ENCODE data around the gene TRIO. TPM values are rescaled to one million over a fixed set of nuclear protein-coding genes. Genes with fewer than 3 reads are reported as not detected.
A peak's percentile ranks its signal among the peaks of the same experiment; 100 is the strongest.

Gene TRIO
- total and polyA plus RNA-seq, 11 donors, result 35.2 to 99.1 (median 58.4) TPM

DNA sequence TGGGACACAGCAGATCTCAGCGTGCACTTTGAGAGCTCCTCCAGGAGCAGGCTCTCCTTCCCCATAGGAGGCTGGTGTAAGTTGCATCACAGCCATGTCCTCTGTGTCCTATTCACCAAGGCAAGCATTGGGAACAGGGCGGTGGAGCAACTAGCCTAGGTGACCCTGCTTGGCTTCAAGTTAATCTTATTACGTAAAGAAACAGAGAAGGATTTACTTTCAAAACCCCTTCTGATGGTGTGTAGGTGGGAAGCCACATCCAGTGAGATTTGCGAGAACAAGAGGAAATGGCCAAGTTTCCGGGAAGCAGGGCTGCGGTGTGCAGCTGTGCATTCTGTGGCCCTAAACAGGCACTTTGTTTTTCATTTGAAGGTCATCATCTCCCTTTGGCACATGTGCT lies 80.2 kb downstream of the TRIO start:
- ATAC-seq, result peak in 1 of 4 donors; percentile 60
- peak overlapping the region in 6 of 12 donors; percentile 6 to 46 (median 20) for H3K27ac ChIP-seq
- no peaks in the 10 kb centered on the region for H3K36me3 ChIP-seq
- H3K27me3 ChIP-seq, result no peaks in the 10 kb centered on the region
- no peak for DNase-seq
- no peaks in the 10 kb centered on the region for H3K9me3 ChIP-seq
- H3K4me3 ChIP-seq, result no peak overlapping the region
- WGBS, 4 donors, result 48 to 70% (median 58%) methylated on average over 6 of the region's 6 CpGs
- peaks cover 7 to 90% (median 64%) of the 10 kb centered on the region in 12 donors for H3K4me1 ChIP-seq
- intact Hi-C loops (cut with DNase I), result loop anchor here in 1 of 10 donors (5.0 kb wide), 1 partner anchor 34 kb away; no protein-coding TSS in a partner anchor
- no peak for TF ChIP-seq POLR2A (IDR thresholded peaks at IDR 0.05)
- TF ChIP-seq, protein P1, sequence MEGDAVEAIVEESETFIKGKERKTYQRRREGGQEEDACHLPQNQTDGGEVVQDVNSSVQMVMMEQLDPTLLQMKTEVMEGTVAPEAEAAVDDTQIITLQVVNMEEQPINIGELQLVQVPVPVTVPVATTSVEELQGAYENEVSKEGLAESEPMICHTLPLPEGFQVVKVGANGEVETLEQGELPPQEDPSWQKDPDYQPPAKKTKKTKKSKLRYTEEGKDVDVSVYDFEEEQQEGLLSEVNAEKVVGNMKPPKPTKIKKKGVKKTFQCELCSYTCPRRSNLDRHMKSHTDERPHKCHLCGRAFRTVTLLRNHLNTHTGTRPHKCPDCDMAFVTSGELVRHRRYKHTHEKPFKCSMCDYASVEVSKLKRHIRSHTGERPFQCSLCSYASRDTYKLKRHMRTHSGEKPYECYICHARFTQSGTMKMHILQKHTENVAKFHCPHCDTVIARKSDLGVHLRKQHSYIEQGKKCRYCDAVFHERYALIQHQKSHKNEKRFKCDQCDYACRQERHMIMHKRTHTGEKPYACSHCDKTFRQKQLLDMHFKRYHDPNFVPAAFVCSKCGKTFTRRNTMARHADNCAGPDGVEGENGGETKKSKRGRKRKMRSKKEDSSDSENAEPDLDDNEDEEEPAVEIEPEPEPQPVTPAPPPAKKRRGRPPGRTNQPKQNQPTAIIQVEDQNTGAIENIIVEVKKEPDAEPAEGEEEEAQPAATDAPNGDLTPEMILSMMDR (IDR thresholded peaks at IDR 0.05), result no peak

- no peak overlapping the region for H3K27ac ChIP-seq
- intact Hi-C loops (cut with DNase I), result no loop called here
- no peak for TF ChIP-seq POLR2A (IDR thresholded peaks at IDR 0.05)
- TF ChIP-seq, protein P1 (IDR thresholded peaks at IDR 0.05), result no peak
- WGBS, 4 donors, result 78 to 92% (median 86%) methylated on average over 3 of the region's 3 CpGs
- DNase-seq, result no peak
- no peak for ATAC-seq
- H3K9me3 ChIP-seq, result no peaks in the 10 kb centered on the region
- H3K4me3 ChIP-seq, result no peak overlapping the region
- no peaks in the 10 kb centered on the region for H3K36me3 ChIP-seq
- H3K27me3 ChIP-seq, result no peaks in the 10 kb centered on the region
- peaks cover 8 to 85% (median 54%) of the 10 kb centered on the region in 12 donors for H3K4me1 ChIP-seq
These were observed 82.2 kb downstream of the TRIO start for GRCh38 chr5:14225173-14225834.

- 96 to 98% (median 97%) methylated on average over 4 of the region's 4 CpGs for WGBS, 4 donors
- TF ChIP-seq, protein P1 (IDR thresholded peaks at IDR 0.05), result no peak
- TF ChIP-seq POLR2A (IDR thresholded peaks at IDR 0.05), result no peak
- ATAC-seq, result no peak
These were observed 83.0 kb downstream of the TRIO start for GRCh38 chr5:14226149-14226548.

DNA sequence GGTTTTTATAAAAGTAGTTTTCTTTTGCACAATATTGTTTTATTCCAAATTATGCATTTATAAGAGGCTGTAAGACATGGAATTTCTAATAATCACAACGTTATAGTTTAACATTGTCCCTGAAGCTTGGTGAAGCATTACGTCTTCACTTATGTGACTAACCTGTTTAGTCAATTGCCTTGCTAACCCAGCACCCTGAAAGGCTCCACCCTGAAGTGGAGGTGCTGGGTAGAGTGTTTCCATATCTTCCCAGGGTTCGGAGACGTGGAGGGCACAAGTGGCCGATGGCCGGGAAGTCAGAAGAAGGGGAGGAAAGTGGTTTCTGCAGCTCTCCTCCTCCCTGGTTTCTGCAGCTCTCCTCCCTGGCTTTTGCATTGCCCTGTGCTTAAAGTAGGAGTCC lies 83.4 kb downstream of the TRIO start:
- Histone ChIP-seq H3K4me3 (no peak overlapping the region), H3K27ac (no peak overlapping the region), H3K36me3 (no peaks in the 10 kb centered on the region), H3K9me3 (no peaks in the 10 kb centered on the region), H3K4me1 (peaks cover 8 to 79% (median 41%) of the 10 kb centered on the region in 12 donors), H3K27me3 (no peaks in the 10 kb centered on the region)
- DNase-seq (no peak), ATAC-seq (no peak)
- 73 to 90% (median 79%) methylated on average over 6 of the region's 6 CpGs for WGBS, 4 donors
- intact Hi-C loops (cut with DNase I), result no loop called here
- TF ChIP-seq POLR2A (IDR thresholded peaks at IDR 0.05), result no peak
- TF ChIP-seq, protein P1 (IDR thresholded peaks at IDR 0.05), result no peak

More at GRCh38 chr5:14226149-14226548, 83.0 kb downstream of the TRIO start:
- Histone ChIP-seq H3K4me1 (peaks cover 8 to 80% (median 45%) of the 10 kb centered on the region in 12 donors), H3K27ac (no peak overlapping the region), H3K4me3 (no peak overlapping the region), H3K27me3 (no peaks in the 10 kb centered on the region), H3K9me3 (no peaks in the 10 kb centered on the region), H3K36me3 (no peaks in the 10 kb centered on the region)
- DNase-seq, result no peak
- intact Hi-C loops (cut with DNase I), result no loop called here
